GM21526 (cell line): ENCODE results near the gene SETBP1.
A peak's percentile ranks its signal among the peaks of the same experiment; 100 is the strongest.

Experiments
- ATAC-seq: cut with Tn5 transposase; IDR thresholded peaks from one replicate; pipeline ENCODE4 v1.9.1; 2021; ENCODE audit warnings: moderate library complexity; ENCODE audit not compliant: unreplicated experiment, low FRiP score

Gene SETBP1

GRCh38 chr18:44750774-44751173, 70.1 kb downstream of the SETBP1 start:
- no peak for ATAC-seq

- no peak for ATAC-seq
Observed at GRCh38 chr18:44754567-44754966, 73.9 kb downstream of the SETBP1 start.

GRCh38 chr18:44758861-44759631, 78.4 kb downstream of the SETBP1 start:
- peak; percentile 95 for ATAC-seq

GRCh38 chr18:44759925-44760342, 79.2 kb downstream of the SETBP1 start:
- ATAC-seq = peak; percentile 63

GRCh38 chr18:44761812-44762211, 81.1 kb downstream of the SETBP1 start:
- ATAC-seq = no peak

GRCh38 chr18:44763327-44763726, 82.6 kb downstream of the SETBP1 start:
- ATAC-seq = no peak

- no peak for ATAC-seq
Observed at GRCh38 chr18:44764863-44765262, 84.2 kb downstream of the SETBP1 start.

DNA sequence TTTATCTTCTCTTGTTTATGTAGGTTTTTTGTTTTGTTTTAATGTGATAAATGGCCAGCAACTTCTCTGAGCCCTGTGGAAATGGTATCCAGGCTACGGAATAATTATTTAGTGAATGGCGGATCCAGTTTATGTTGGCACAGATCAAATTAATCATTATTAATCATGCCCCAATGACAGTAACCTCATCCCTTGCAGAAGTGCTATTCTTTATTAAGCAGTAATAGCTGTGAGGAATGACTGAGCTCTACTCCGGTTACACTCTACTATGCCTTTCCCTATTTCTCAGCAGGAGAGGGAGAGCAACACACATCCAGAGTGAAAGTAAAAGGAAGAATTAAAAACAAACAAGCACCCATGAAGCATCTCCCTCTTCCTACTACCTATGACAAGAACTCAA, 84.8 kb downstream of the SETBP1 start:
- ATAC-seq = no peak

DNA sequence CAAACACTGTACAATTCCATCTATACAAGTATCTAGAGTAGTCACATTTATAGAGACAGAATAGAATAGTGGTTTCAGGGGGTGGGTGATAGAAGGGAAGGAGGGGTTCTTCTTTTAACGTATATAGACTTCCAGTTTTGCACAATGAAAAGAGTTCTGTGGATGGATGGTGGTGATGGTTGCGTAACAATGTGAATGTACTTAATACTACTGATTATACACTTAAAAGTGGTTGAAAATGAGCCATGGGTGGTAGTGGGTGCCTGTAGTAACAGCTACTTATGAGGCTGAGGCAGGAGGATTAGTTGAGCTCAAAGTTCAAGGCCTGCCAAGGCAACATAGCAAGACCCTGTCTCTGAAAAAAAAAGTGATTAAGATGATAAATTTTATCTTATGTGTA, 85.8 kb downstream of the SETBP1 start:
- ATAC-seq = no peak

GRCh38 chr18:44767807-44768206, 87.1 kb downstream of the SETBP1 start:
- no peak for ATAC-seq

- ATAC-seq = no peak
Observed at GRCh38 chr18:44770641-44771040, 90.0 kb downstream of the SETBP1 start.

GRCh38 chr18:44771572-44771955, 90.9 kb downstream of the SETBP1 start:
- no peak for ATAC-seq

DNA sequence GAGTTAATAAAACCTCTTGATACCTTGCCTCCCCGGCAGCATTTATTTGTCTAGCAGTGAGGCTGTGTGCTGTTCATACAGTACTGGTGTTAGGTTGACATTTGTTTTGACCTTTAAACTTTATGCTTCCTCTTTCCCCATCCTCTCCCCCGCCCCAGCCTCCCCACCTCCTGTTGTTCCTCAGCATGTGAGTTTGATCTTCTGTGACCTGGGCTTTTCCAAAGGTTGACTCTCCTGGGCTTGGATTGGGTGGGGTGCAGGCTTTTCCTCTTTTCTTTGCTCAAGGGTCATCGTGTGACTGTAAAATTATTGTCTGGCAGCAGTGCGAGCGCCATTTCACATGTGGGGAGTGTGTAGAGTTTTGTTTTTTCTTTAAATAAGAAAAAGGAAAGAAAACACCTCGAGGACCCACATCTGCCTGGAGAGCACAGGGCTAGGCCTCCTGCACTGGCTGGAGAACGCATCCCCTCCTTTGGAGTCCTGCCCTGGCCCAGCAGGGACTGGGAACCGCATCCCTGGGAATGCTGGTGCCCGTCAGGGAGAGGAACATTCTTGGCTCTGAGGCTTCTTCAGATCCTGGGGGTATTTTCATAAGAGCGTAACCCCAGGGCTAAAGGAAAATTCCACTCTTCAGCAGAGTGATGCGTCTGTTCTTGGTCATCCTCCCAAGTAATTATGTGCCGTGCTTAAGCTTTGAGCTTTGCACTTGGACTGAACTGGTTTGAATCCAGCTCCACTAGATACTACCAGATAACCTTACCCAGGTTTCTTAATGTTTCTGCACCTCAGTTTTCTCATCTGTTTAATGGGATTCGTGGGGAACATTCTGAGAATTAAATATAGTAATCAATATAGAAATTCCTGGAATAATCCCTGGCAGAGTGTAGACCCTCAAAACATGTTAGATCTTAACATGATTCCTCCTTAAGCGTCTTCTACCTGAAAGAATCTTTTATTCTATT, 91.5 kb downstream of the SETBP1 start:
- no peak for ATAC-seq

DNA sequence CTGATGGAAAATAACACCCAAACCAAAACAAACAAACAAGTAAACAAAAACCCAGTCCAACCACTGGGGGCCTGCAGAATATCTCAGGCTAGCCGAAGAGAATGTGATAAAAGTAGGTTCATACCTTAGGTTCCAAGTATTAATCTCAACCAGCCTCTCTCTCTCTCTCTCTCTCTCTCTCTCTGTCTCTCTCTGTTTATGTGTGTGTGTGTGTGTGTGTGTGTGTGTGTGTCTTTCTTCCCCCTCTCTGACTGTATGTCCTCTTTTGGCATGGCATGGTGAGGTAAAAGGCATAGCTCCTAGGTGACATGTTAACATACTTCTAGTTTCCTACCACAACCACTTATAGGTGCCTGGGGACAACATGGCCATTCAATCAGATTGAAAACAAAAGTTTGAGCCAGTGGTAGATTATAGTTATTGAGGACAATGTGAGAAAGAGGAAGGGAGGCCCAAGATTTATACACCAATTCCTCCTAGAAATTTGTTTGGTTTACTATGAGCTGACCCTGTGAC, 93.0 kb downstream of the SETBP1 start:
- ATAC-seq = no peak

DNA sequence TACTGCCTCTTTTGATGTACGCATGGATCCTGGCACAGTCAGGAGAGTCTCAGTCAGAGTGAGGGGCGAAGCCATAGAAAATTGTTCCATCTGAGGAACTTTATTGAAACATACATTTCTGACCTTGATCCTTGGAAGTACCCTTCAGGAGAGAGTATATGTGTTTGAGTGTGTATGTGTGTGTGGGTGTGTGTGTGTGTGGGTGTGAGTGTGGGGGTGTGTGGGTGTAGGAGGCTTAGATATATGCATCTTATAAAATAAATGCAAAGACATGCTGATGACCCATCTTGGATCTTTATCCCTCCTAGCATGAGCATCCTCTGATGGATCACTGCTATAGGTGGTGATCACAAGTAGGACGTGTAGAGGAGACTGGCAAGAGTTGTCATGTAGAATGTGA, 93.5 kb downstream of the SETBP1 start:
- ATAC-seq = no peak

- ATAC-seq = no peak
Observed at GRCh38 chr18:44777457-44778192, 96.9 kb downstream of the SETBP1 start.

DNA sequence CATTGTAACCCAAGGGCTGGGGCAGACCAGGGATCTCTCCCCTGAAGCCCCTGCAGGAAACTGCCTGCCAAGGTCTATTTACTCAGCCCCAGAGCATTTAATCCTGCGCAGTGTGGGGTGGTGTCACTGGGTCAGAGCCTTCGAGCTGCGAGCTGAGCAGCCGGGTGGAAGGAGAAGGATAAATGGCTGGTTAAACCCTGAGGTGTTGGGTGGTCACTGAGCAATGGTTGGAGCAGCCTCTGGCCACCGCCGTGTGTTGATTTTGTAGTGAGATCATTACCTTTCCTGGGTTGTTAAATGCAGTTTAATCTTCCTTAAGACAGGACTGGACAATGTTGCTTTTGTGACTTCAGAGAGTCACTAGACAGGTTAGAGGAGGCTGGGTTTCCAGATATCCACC, 98.1 kb downstream of the SETBP1 start:
- ATAC-seq = no peak

DNA sequence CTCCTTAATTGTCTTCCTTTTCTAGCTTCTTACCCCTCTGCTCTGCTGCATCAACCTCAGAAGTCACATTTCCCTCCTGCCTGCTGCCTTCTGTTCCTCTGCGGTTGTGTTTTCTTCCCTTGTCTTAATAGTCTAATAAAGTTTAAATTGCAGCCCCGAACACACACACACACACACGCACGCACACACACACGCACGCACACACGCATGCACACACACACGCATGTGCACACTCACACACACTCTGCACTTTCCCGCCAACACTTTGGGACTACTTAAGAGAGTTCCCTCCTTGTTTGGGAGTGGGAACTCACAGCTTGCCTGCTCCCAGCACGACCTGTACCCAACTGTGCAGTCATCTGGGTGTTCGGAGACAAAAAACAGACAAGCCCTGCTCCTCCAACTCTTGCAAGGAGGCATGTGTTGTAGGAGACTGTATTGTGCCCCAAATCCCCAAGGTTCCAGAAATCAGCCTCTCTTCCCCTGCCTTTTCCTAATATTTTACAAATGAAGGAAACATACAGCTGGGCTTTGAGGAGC, 99.1 kb downstream of the SETBP1 start:
- ATAC-seq = no peak

DNA sequence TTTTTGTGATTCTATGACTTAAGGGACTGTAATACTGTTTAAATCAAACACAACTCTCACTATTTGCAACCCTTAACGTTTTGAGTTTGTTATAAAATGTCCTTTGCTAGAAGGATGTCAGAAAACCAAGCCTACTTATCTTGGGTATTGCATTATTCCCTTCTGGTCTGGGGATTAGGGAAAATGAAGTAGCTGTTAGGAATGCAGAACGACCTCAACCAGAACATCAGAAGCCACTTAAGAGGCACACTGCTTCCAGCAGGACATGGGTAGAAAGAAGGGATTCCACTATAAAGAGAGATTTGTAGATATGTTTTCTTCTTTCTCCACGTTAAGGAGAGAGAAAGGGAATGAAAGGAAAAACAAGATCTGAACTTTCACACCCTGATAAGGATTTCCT, 101.2 kb downstream of the SETBP1 start:
- no peak for ATAC-seq

DNA sequence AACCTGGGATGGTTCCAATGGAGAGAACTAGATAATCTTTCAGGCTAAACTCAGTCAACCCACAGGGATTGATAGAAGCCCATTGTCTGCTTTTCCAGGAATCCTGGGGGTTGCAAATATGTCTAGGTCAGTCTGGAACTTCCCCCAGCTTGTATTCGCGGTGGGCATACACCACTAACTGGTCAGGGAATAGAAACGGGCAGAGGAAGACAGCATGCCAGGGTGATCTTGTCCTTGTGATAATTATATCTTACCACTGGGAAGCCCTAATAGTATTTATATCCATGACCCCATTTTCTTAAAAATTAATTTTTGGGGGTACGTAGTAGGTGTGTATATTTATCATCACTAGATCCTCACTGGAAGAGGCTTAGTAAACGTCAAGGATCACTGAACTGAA, 101.9 kb downstream of the SETBP1 start:
- no peak for ATAC-seq
